ENCODE results near the gene ACSM2B.
"Not testable (repeated sequence)": the region's sequence is repeated elsewhere in the genome, so short reads cannot be mapped to it uniquely, and the experiment has no call there.

DNA sequence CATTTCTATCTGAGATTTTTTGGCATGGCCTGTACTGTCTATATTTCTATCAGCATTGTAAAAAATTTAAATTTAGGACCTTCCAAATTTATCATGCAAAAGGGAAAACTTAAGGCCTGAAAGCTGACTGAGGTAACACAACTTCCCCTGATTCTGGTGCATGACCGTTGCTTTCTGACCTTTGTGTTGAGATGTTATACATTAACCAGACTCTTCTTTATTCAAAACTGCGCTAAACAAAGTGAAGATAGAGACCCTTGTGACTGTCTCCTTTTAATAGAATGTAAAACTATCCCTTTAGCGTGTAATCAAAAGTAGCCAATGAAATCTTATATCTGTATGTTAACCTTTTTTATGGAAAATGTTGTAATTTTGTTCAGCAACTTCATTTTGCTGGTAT lies 1.9 kb upstream of the ACSM2B start:
- not testable (repeated sequence) for TF ChIP-seq CTCF (conservative IDR thresholded peaks at IDR 0.05; ENCODE audit: low read depth, low read length); EZH2 (IDR thresholded peaks at IDR 0.05; ENCODE audit: low read length, unreplicated experiment)

All from PC-3 (cell line).